Endodermal cell (in vitro differentiated cells): ENCODE measurements around the gene FANK1. TPM values are rescaled to one million over a fixed set of nuclear protein-coding genes. Genes with fewer than 3 reads are reported as not detected.

Experiments
- DNase-seq: peaks from one replicate; pipeline ENCODE4 v3.0.0-alpha.2; 2017
- H3K27ac ChIP-seq: 2 replicates; pipeline ENCODE4 v1.5.1; 2013; ENCODE audit warnings: mild to moderate bottlenecking, low read depth, low read length, moderate library complexity
- H3K27me3 ChIP-seq: 2 replicates; pipeline ENCODE4 v1.6.1; 2013; ENCODE audit warnings: mild to moderate bottlenecking, low read length, moderate library complexity; ENCODE audit not compliant: insufficient read depth, control insufficient read depth, poor library complexity, severe bottlenecking
- H3K36me3 ChIP-seq: 2 replicates; pipeline ENCODE4 v1.7.0; 2013; ENCODE audit warnings: mild to moderate bottlenecking, low read length, moderate library complexity; ENCODE audit not compliant: control insufficient read depth, insufficient read depth
- H3K4me1 ChIP-seq: one replicate; pipeline ENCODE4 v1.7.0; 2013; ENCODE audit warnings: low read length; ENCODE audit not compliant: control insufficient read depth, insufficient read depth
- H3K4me3 ChIP-seq: 2 replicates; pipeline ENCODE4 v1.5.1; 2013; ENCODE audit warnings: mild to moderate bottlenecking, low read length, moderate library complexity
- H3K9ac ChIP-seq: 2 replicates; pipeline ENCODE4 v1.6.1; 2013; ENCODE audit warnings: mild to moderate bottlenecking, low read length, moderate library complexity; ENCODE audit not compliant: poor library complexity, severe bottlenecking; ENCODE audit errors: extremely low read depth
- H3K9me3 ChIP-seq: 2 replicates; pipeline ENCODE4 v1.6.1; 2013; ENCODE audit warnings: mild to moderate bottlenecking, low read length, moderate library complexity; ENCODE audit not compliant: control insufficient read depth
- H3K27ac Mint-ChIP-seq: 2 replicates; pipeline ENCODE4 v1.8.0; 2020; ENCODE audit warnings: mixed read lengths
- H3K27me3 Mint-ChIP-seq: 2 replicates; pipeline ENCODE4 v1.8.0; 2021; ENCODE audit warnings: mild to moderate bottlenecking, mixed read lengths; ENCODE audit not compliant: insufficient read depth
- H3K36me3 Mint-ChIP-seq: 2 replicates; pipeline ENCODE4 v1.8.0; 2020; ENCODE audit warnings: low read depth, mixed read lengths
- H3K4me1 Mint-ChIP-seq: 2 replicates; pipeline ENCODE4 v1.8.0; 2020; ENCODE audit warnings: mixed read lengths
- H3K4me3 Mint-ChIP-seq: 2 replicates; pipeline ENCODE4 v1.8.0; 2020; ENCODE audit warnings: mild to moderate bottlenecking, moderate library complexity, mixed read lengths
- H3K9me3 Mint-ChIP-seq: 2 replicates; pipeline ENCODE4 v1.8.0; 2020; ENCODE audit warnings: mild to moderate bottlenecking, mixed read lengths
- CTCF ChIP-seq: fragments of 200-600 bp; sonication (generic); conservative IDR thresholded peaks from 2 replicates; pipeline ENCODE4 v1.5.0; 2021; ENCODE audit warnings: antibody characterized with exemption, mild to moderate bottlenecking
- WGBS, 2 experiments: methylation state at CpG; one replicate each; pipeline versions ENCODE4 v1.1.5 to v1.1.7; 2013; ENCODE audit warnings: missing lambda C conversion rate in 2 of 2, mixed read lengths in 1 of 2; ENCODE audit not compliant: insufficient coverage in 1 of 2, insufficient read length in 1 of 2; 5-methylcytosine and 5-hydroxymethylcytosine counted together
- total RNA-seq, 2 donors: library from RNA; stranded (reverse); fragmentation: NEBNext Ultra II Directional in 1 of 2; extraction: Animal tissue kit (Norgen Biotek cat#: 25700) in 1 of 2; gene quantifications; 2 replicates in 1 of 2; 3 replicates in 1 of 2; pipeline ENCODE4 v1.2.1, GENCODE V29; 2021

Gene FANK1
- total RNA-seq, 2 donors from 2014 or later = 7.7 to 10.0 TPM

DNA sequence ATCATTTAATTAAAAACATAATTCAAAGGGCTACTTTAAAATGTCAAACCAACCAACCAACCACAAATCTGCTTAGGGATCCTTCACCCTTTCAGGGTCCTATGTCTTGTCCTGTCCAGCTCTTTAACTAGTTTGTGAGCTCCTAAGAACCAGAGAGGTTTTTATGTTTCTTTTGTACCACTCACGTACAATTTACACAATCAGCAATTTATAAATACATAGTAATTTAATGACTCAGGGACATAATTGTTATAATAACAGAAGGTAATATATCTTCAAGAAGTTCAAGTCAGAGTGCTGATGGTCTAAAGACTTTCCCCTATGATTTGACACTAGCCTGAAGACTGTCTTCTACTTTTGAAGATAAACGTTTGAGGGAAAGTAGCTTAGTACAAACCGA, 31.2 kb upstream of the FANK1 start:
- Histone ChIP-seq H3K4me1 (no peaks in the 10 kb centered on the region), H3K36me3 (peaks cover 20% of the 10 kb centered on the region), H3K4me3 (no peak overlapping the region), H3K9ac (no peak overlapping the region), H3K27me3 (no peaks in the 10 kb centered on the region), H3K27ac (no peak overlapping the region), H3K9me3 (no peaks in the 10 kb centered on the region)
- H3K27me3 Mint-ChIP-seq = no peaks in the 10 kb centered on the region
- 89 to 90% methylated on average over 2 of the region's 3 CpGs for WGBS, 2 experiments
- TF ChIP-seq CTCF = no peak
- DNase-seq = no peak
- no peak overlapping the region for H3K4me3 Mint-ChIP-seq
- no peaks in the 10 kb centered on the region for H3K9me3 Mint-ChIP-seq
- H3K4me1 Mint-ChIP-seq = peaks cover 1% of the 10 kb centered on the region
- no peak overlapping the region for H3K27ac Mint-ChIP-seq
- H3K36me3 Mint-ChIP-seq = peaks cover 25% of the 10 kb centered on the region

- peak overlapping the region; percentile 44 for H3K27ac Mint-ChIP-seq
- TF ChIP-seq CTCF = no peak
- WGBS, 2 experiments = 91 to 96% methylated on average over 4 to 7 of the region's 7 CpGs
These were observed 29.8 kb upstream of the FANK1 start for GRCh38 chr10:125866421-125867029.

DNA sequence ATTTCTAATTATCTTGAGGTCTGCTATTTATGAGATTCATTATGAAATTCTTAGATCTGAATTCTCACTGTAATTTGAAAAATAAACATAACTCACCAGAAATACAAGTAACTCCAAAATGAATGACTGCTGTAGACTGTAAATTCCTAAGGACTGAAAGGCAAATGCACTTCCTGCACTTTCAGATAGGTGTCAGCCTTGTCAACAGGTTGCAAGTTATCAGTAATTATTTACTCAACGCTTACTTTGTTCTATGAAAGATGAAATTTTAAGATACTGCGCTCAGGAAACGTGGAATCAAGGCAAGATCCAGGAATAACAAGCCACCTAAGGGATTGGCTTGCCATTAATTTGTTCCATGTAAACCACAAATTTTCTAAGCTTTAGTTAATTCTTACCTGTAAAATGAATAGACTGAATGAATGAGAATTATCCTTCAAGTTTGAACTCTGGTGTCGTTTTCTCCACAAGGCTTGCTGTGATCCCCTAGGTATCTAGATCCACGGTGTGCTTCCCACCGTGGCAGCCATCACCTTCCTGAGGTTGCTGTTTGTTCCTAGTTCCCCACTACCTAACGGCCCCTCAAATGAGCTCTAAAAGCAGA, 27.9 kb upstream of the FANK1 start:
- Histone ChIP-seq H3K36me3 (peaks cover 21% of the 10 kb centered on the region), H3K4me1 (no peaks in the 10 kb centered on the region), H3K27me3 (no peaks in the 10 kb centered on the region), H3K9me3 (no peaks in the 10 kb centered on the region), H3K27ac (no peak overlapping the region), H3K4me3 (no peak overlapping the region), H3K9ac (no peak overlapping the region)
- Mint-ChIP-seq H3K36me3 (peaks cover 28% of the 10 kb centered on the region), H3K9me3 (no peaks in the 10 kb centered on the region), H3K4me3 (no peak overlapping the region), H3K4me1 (peaks cover 7% of the 10 kb centered on the region), H3K27ac (no peak overlapping the region), H3K27me3 (no peaks in the 10 kb centered on the region)
- DNase-seq = peak; percentile 66
- WGBS, 2 experiments = 59 to 83% methylated on average over 2 to 7 of the region's 7 CpGs
- peak; percentile 96 for TF ChIP-seq CTCF

More at GRCh38 chr10:125866421-125867029, 29.8 kb upstream of the FANK1 start:
- Histone ChIP-seq H3K4me1 (no peaks in the 10 kb centered on the region), H3K4me3 (no peak overlapping the region), H3K27me3 (no peaks in the 10 kb centered on the region), H3K36me3 (peaks cover 20% of the 10 kb centered on the region), H3K9ac (no peak overlapping the region), H3K27ac (no peak overlapping the region), H3K9me3 (no peaks in the 10 kb centered on the region)
- H3K4me3 Mint-ChIP-seq = no peak overlapping the region
- no peaks in the 10 kb centered on the region for H3K9me3 Mint-ChIP-seq
- H3K36me3 Mint-ChIP-seq = peaks cover 23% of the 10 kb centered on the region
- peaks cover 4% of the 10 kb centered on the region for H3K4me1 Mint-ChIP-seq
- no peaks in the 10 kb centered on the region for H3K27me3 Mint-ChIP-seq
- DNase-seq = no peak
